ENCODE data around the gene GNAI1.

GRCh38 chr7:80089366-80089765, 45.3 kb upstream of the GNAI1 start:
- no peak for TF ChIP-seq CTCF (IDR thresholded peaks at IDR 0.05; ENCODE audit: insufficient read depth, low read depth, low read length)
- no peak for TF ChIP-seq EZH2 (IDR thresholded peaks at IDR 0.05; ENCODE audit: insufficient read depth, low read length)

All from astrocyte (in vitro differentiated cells and primary cell).